ENCODE measurements around the gene HEXIM2.
"Not testable (repeated sequence)": the region's sequence is repeated elsewhere in the genome, so short reads cannot be mapped to it uniquely, and the experiment has no call there.

HEXIM2 gene

GRCh38 chr17:45171338-45172231, 9.9 kb downstream of the HEXIM2 start:
- no peak for DNase-seq

GRCh38 chr17:45172232-45172540, 10.5 kb downstream of the HEXIM2 start:
- DNase-seq, result no peak

DNA sequence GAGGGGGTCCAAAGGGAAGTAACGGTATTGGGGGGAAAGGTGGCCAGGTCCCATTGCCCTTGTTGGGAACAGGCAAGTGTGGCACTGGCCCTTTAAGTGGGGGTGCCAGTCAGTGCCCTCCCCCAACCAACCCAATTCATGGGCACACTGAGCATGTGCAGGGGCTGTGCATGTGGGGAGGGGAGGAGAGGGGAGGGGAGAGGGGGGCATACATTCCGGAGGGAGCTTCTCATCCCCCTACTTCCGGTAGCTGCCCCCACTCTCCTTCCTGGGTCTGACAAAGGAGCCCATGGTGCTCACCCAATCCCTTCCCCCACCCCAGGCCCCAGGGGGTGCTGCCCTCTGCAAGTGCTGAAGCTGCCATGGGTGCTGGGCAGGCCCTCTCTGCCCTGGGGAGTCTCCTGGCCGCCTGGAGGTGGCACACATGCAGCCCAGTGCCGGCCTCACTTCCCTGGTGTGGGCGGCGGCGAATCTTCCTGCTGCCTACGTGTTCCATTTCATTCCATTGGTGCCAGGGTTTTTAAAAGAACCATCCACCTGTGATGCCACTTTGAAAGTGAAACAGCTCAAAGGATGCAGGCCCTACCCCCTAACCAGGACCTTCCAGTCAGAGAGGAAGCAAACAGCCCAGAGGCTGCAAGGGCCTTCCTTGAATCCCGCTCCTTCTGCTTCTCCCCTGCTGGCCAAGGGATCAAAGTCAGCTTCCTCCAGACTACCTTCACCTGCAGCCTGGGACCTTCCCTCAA, 11.0 kb downstream of the HEXIM2 start:
- peak; percentile 52 for DNase-seq

- DNase-seq, result no peak
Observed at GRCh38 chr17:45175759-45176115, 14.1 kb downstream of the HEXIM2 start.

- no peak for DNase-seq
Observed at GRCh38 chr17:45177563-45177962, 15.9 kb downstream of the HEXIM2 start.

DNA sequence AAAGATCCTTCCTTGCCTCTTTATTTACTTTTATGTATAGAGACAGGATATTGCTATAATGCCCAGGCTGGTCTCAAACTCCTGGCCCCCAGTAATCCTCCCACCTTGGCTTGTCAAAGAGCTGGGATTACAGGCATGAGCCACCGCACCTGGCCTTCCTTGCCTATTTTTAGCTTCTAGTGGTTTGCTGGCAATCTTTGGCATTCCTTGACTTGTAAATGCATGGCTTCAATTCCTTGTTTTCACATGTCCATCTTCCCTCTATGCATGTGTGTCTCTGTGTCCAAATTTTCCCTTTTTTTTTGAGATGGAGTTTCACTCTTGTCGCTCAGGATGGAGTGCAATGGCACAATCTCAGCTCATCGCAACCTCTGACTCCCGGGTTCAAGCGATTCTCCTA, 22.5 kb downstream of the HEXIM2 start:
- no peak for DNase-seq

DNA sequence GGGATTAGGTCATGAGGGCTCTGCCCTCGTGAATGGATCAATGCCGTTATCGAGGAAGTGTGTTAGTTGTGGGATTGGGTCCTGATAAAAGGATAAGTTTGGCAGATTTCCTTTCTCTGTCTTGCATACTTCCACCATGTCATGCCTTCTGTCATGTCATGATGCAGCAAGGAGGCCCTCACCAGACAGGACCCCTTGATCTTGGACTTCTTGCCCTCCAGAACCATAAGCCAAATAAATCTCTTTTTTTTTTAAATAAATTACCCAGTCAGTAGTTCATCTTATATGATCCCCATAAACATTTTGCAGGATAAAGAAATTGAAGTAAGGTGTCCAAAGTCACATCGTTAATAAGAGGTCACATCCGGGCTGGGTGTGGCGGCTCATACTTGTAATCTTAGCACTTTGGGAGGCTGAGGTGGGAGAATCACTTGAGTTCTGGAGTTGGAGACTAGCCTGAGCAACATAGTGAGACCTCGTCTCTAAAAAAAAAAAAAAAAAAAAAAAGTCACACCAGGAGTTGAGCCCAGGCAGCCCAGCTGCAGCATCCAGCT, 25.2 kb downstream of the HEXIM2 start:
- DNase-seq, result no peak

DNA sequence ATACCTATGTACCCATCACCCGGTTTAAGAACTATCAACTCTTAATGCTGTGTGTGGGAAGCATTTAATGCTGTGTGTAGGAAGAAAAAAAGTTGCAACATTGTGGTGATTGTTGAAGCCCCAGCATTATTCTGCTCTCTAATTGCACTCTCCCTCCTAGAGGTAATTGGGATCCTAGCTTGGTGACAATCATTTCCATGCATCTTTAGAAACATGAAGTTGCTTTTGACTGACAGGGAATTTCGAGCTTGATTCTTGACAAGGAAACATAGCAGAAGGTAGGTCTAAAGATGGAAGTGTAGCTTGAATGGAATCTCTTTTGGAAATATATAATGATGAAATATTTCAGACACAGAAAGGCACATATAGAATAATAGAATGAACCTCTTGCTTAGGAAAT, 27.3 kb downstream of the HEXIM2 start:
- no peak for DNase-seq

DNA sequence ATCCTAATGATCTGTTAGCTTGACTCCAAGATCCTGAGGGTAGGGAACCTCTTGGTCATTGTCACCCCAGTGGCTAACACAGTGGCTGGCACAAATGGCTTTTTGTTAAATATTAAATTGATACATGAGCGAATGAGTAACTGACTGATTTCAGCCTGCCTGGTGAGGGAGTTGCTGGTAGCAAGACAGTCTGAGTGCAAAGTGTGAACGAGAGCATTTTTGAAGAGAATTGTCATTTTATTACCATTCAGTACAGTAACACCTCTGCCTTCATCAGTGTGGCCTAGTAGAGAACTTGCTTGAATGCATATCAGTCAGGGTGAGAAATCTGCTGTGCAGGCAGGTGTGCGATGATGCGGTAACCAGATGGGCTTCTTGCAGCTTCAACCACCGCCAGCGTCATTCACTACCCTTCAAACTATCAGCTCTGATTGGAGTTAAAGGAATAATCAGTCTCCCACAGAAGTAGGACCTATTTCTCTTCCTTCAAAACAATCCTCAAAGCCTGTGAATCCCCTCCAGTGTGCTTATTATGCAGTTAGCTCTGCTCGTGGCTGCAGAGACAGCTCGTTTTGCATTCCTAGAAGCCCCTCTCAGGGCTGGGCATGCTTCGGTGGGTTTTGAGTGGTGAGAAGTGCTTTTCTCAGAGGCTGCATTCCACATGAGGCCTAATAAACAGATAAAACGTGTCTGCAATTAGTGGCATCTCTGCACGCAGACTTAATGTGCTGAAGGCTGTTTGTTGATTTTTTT, 29.0 kb downstream of the HEXIM2 start:
- DNase-seq, result no peak

GRCh38 chr17:45195424-45195823, 33.7 kb downstream of the HEXIM2 start:
- no peak for DNase-seq

- DNase-seq, result no peak
Observed at GRCh38 chr17:45197108-45197507, 35.4 kb downstream of the HEXIM2 start.

- no peak for DNase-seq
Observed at GRCh38 chr17:45197555-45198334, 36.1 kb downstream of the HEXIM2 start.

DNA sequence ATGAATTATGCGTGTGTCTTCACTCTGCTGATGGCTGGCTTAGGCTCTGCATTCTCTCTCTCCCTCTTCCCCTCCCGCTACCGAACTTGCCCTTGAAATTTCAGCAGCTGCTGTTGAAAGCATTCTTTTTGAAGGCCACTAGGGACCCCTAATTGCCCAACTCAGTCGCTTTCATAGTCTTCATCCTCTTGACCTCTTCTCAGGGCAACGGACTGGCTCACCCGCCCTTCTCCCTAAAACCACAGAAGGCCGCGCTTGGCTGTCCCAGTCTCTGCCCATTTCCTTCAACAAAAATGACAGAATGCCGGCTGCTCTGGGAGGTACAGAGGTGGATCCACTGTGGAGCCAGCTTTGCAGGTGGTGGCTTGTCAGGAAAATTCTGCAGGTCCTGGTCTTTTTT, 39.0 kb downstream of the HEXIM2 start:
- DNase-seq, result no peak

GRCh38 chr17:45201457-45201856, 39.8 kb downstream of the HEXIM2 start:
- DNase-seq, result no peak

- DNase-seq, result not testable (repeated sequence)
Observed at GRCh38 chr17:45201880-45202279, 40.2 kb downstream of the HEXIM2 start.

DNA sequence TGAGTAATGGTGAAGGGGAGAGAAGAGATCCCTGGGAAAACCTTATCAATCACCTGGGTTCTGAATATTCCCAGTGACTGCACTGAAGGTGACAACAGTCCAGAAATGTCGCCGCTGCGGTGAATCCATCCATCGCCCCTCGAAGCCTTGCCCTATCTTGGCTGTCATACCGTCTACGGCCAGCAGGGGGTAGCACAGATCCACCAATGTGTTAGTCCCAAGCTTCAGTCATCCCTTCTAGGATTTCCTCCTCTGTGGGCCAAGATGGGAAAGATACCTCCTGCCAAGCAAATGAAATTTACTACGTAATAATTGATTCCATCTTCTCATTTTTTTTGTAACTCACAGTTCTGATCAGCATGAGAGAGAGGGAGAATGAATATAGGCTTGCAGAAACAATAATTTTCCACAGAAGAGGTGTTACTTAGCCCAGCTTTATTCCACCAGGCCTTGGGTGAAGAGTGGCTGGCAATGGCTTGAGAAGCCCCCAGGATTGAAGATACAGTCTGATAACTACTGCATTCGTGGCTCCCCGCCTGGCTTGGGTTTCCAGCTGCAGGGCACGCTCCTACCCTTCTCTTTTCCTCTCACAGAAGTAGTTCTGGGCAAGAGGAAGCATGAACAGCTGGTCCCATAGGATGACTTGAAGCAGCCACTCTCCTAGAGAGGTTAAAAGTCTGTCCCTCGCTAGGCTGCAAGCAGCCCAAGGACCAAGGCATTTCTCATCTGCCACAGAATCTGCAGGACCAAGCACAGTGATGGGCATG, 57.4 kb downstream of the HEXIM2 start:
- peak; percentile 63 for DNase-seq

Data from 8988T (cell line).